H1 (cell line): ENCODE measurements around the gene DCHS1. TPM values are rescaled to one million over a fixed set of nuclear protein-coding genes. Genes with fewer than 3 reads are reported as not detected.

Experiments used
- BRCA1 ChIP-seq: IDR thresholded peaks from 2 replicates; pipeline ENCODE4 v1.6.1; 2012; ENCODE audit warnings: low read depth, low read length, improper control_type of control experiment
- CBX5 ChIP-seq: fragments of 300-800, 300-1000 bp; sonication (generic); IDR thresholded peaks from 2 replicates; pipeline ENCODE4 v1.7.1; 2016; ENCODE audit warnings: antibody characterized with exemption, low read length, low read depth
- EGR1 ChIP-seq: IDR thresholded peaks from 2 replicates; pipeline ENCODE4 v1.6.1; 2011; ENCODE audit warnings: low read depth, low read length, borderline replicate concordance
- JUND ChIP-seq: IDR thresholded peaks from 2 replicates; pipeline ENCODE4 v1.6.1; 2011; ENCODE audit warnings: mild to moderate bottlenecking, improper control_type of control experiment, low read length
- SP1 ChIP-seq: IDR thresholded peaks from 2 replicates; pipeline ENCODE4 v1.6.1; 2011; ENCODE audit warnings: low read depth, low read length
- TAF1 ChIP-seq: IDR thresholded peaks from 2 replicates; pipeline ENCODE4 v1.6.1; 2011; ENCODE audit warnings: mild to moderate bottlenecking, low read depth, low read length
- TAF7 ChIP-seq: optimal IDR thresholded peaks from 2 replicates; pipeline ENCODE3; 2011; ENCODE audit warnings: low read depth, mild to moderate bottlenecking, inconsistent platforms, low read length, moderate library complexity, borderline replicate concordance
- YY1 ChIP-seq: IDR thresholded peaks from 2 replicates; pipeline ENCODE4 v1.6.1; 2011; ENCODE audit warnings: low read depth, mild to moderate bottlenecking, low read length
- polyA plus RNA-seq, 7 experiments: library from polyadenylated mRNA; depleted of rRNA in 3 of 7; stranded (reverse) in 5 of 7; unstranded in 2 of 7; fragments of >200 nt in 5 of 7; fragments of 200-250 nt in 2 of 7; gene quantifications; 1 replicate in 5 of 7; 2 replicates in 1 of 7; 4 replicates in 1 of 7; pipeline versions ENCODE4 v1.2.1 to v1.2.3, GENCODE V29; 2011 to 2013; ENCODE audit warnings: missing spikeins in 2 of 7, mixed read lengths in 2 of 7
- total RNA-seq: library from RNA; stranded (reverse); fragmentation: NEBNext Ultra II Directional; extraction: Animal tissue kit (Norgen Biotek cat#: 25700); gene quantifications from 2 replicates; pipeline ENCODE4 v1.2.1, GENCODE V29; 2021
- TF ChIP-seq, protein P1 (sequence below): IDR thresholded peaks from 2 replicates; pipeline ENCODE4 v1.6.1; 2011; ENCODE audit warnings: low read depth, mild to moderate bottlenecking, low read length; ENCODE audit not compliant: insufficient read depth

Gene DCHS1
- total and polyA plus RNA-seq, 2 of the 8 experiments (the other 6 are each of a cell fraction or from before 2014, with no cell fraction given): 8.2 to 10.5 TPM

DNA sequence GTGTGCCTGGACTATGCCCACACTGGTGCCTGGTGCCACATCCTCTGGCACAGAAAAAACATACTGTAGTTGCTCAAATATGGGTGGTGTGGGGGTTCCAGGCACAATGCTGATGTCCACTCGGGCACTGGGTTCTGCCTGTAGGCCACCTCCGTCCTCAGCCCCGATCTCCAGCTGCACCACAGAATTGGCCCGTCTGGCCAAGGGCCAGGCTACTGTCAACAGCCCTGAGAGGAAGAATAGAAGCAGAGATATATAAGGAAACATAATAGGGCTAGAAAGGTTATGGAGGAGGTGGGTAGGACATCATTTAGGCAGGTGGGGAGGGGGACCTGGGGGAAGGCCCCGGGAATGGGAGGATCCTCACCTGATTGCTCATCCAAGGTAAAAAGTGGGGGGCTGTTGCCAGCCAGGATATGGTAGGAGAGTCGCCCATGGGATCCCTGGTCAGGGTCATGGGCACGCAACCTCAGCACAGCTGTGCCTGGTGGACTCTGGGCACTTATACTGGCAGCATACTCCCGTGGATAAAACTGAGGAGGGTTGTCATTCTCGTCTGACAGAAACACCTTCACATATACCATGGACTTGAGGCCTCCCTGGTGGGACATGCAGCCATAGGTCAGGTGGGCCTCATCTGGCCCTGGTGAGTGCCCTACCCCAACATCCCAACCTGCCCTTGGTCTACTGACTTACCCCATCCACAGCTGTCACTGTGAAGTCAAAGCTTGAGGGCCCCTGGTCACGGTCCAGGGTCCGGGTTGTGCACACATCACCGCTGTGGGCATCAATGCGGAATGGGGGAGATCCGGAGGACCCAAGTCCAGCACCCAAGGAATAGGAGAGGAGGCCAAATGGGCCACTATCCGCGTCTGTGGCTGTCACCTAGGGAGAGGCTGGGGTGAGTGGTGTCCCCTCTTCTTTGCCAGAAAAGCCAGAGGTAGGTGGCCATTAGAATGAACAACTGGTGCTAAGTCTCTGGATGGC, 21.9 kb downstream of the DCHS1 start (continued):
- no peak for TF ChIP-seq JUND
- TF ChIP-seq BRCA1: no peak
- no peak for TF ChIP-seq EGR1
- no peak for TF ChIP-seq CBX5
- TF ChIP-seq SP1: no peak
- no peak for TF ChIP-seq TAF7
- no peak for TF ChIP-seq YY1
- no peak for TF ChIP-seq TAF1
- TF ChIP-seq, protein P1, sequence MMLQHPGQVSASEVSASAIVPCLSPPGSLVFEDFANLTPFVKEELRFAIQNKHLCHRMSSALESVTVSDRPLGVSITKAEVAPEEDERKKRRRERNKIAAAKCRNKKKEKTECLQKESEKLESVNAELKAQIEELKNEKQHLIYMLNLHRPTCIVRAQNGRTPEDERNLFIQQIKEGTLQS: no peak
- TF ChIP-seq, all 59 proteins: peak for 0
